CD4-positive, alpha-beta T cell treated with Interleukin-17A for 1 hour (primary cell): ENCODE measurements around the gene NEGR1.

Source experiments
- DNase-seq: peaks from one replicate; pipeline ENCODE4 v3.0.0-alpha.2; 2020

The NEGR1 gene

GRCh38 chr1:72111662-72112061 lies 170.7 kb downstream of the NEGR1 start:
- no peak for DNase-seq

- DNase-seq, result no peak
Measured at GRCh38 chr1:72109916-72110315, 172.4 kb downstream of the NEGR1 start.

- DNase-seq, result no peak
Measured at GRCh38 chr1:72105201-72105600, 177.1 kb downstream of the NEGR1 start.

GRCh38 chr1:72101840-72102632 lies 180.3 kb downstream of the NEGR1 start:
- DNase-seq, result no peak

GRCh38 chr1:72100771-72101170 lies 181.6 kb downstream of the NEGR1 start:
- DNase-seq, result no peak

GRCh38 chr1:72097851-72098570 lies 184.3 kb downstream of the NEGR1 start:
- no peak for DNase-seq

- DNase-seq, result no peak
Measured at GRCh38 chr1:72094209-72094608, 188.1 kb downstream of the NEGR1 start.

GRCh38 chr1:72086394-72086793 lies 195.9 kb downstream of the NEGR1 start:
- DNase-seq, result no peak

GRCh38 chr1:72075425-72075824 lies 206.9 kb downstream of the NEGR1 start:
- DNase-seq, result no peak

GRCh38 chr1:72066431-72066830 lies 215.9 kb downstream of the NEGR1 start:
- no peak for DNase-seq

- no peak for DNase-seq
Measured at GRCh38 chr1:72064196-72065075, 217.9 kb downstream of the NEGR1 start.

- no peak for DNase-seq
Measured at GRCh38 chr1:72063364-72064044, 218.8 kb downstream of the NEGR1 start.

- no peak for DNase-seq
Measured at GRCh38 chr1:72062584-72062983, 219.8 kb downstream of the NEGR1 start.

GRCh38 chr1:72060466-72061245 lies 221.7 kb downstream of the NEGR1 start:
- no peak for DNase-seq

- DNase-seq, result no peak
Measured at GRCh38 chr1:72056516-72056915, 225.8 kb downstream of the NEGR1 start.

- DNase-seq, result no peak
Measured at GRCh38 chr1:72051538-72051937, 230.8 kb downstream of the NEGR1 start.

GRCh38 chr1:72050551-72050950 lies 231.8 kb downstream of the NEGR1 start:
- no peak for DNase-seq

GRCh38 chr1:72037745-72038343 lies 244.5 kb downstream of the NEGR1 start:
- no peak for DNase-seq

- no peak for DNase-seq
Measured at GRCh38 chr1:72034827-72035226, 247.5 kb downstream of the NEGR1 start.

- DNase-seq, result no peak
Measured at GRCh38 chr1:72023063-72023930, 259.0 kb downstream of the NEGR1 start.
